ENCODE measurements around the gene FAM76A.

The FAM76A gene

GRCh38 chr1:27760426-27760825 lies 34.7 kb downstream of the FAM76A start:
- TF ChIP-seq RAD21 (IDR thresholded peaks at IDR 0.05; ENCODE audit: low read depth): peak; percentile 15; the same call in 1 of the 2 replicates
- no peak for TF ChIP-seq TAF1 (IDR thresholded peaks at IDR 0.05; ENCODE audit: low read depth)
- TF ChIP-seq TEAD4 (IDR thresholded peaks at IDR 0.05): no peak
- no peak for TF ChIP-seq ZBTB7A (IDR thresholded peaks at IDR 0.05; ENCODE audit: low read depth)
- no peak for TF ChIP-seq EP300 (IDR thresholded peaks at IDR 0.05; ENCODE audit: borderline replicate concordance)
- TF ChIP-seq USF1 (IDR thresholded peaks at IDR 0.05): no peak
- TF ChIP-seq CEBPB (IDR thresholded peaks at IDR 0.05): no peak

- TF ChIP-seq MAX (IDR thresholded peaks at IDR 0.05): no peak
- no peak for TF ChIP-seq TAF1 (IDR thresholded peaks at IDR 0.05; ENCODE audit: low read depth)
- no peak for TF ChIP-seq REST (IDR thresholded peaks at IDR 0.05; ENCODE audit: low read depth)
- no peak for TF ChIP-seq CREB1 (IDR thresholded peaks at IDR 0.05; ENCODE audit: low read depth)
- no peak for TF ChIP-seq TCF12 (IDR thresholded peaks at IDR 0.05; ENCODE audit: low read depth)
- TF ChIP-seq EGR1 (IDR thresholded peaks at IDR 0.05): no peak
- no peak for TF ChIP-seq RAD21 (IDR thresholded peaks at IDR 0.05; ENCODE audit: low read depth)
- TF ChIP-seq EP300 (IDR thresholded peaks at IDR 0.05; ENCODE audit: borderline replicate concordance): no peak
- TF ChIP-seq ZBTB7A (IDR thresholded peaks at IDR 0.05; ENCODE audit: low read depth): no peak
- TF ChIP-seq NFIC (IDR thresholded peaks at IDR 0.05): no peak
- TF ChIP-seq YY1 (IDR thresholded peaks at IDR 0.05; ENCODE audit: low read depth): no peak
Observed at GRCh38 chr1:27762033-27762432, 36.3 kb downstream of the FAM76A start.

GRCh38 chr1:27763358-27763757 lies 37.6 kb downstream of the FAM76A start:
- TF ChIP-seq TCF12 (IDR thresholded peaks at IDR 0.05; ENCODE audit: low read depth) (no peak), USF1 (IDR thresholded peaks at IDR 0.05) (no peak), EP300 (IDR thresholded peaks at IDR 0.05; ENCODE audit: borderline replicate concordance) (no peak), EGR1 (IDR thresholded peaks at IDR 0.05) (no peak), TAF1 (IDR thresholded peaks at IDR 0.05; ENCODE audit: low read depth) (no peak), ZBTB7A (IDR thresholded peaks at IDR 0.05; ENCODE audit: low read depth) (no peak), TEAD4 (IDR thresholded peaks at IDR 0.05) (no peak), CREB1 (IDR thresholded peaks at IDR 0.05; ENCODE audit: low read depth) (no peak), NFIC (IDR thresholded peaks at IDR 0.05) (no peak)

GRCh38 chr1:27770293-27770830 lies 44.6 kb downstream of the FAM76A start:
- TF ChIP-seq RAD21 (IDR thresholded peaks at IDR 0.05; ENCODE audit: low read depth) (no peak), MAX (IDR thresholded peaks at IDR 0.05) (no peak), TAF1 (IDR thresholded peaks at IDR 0.05; ENCODE audit: low read depth) (no peak), CREB1 (IDR thresholded peaks at IDR 0.05; ENCODE audit: low read depth) (no peak), EP300 (IDR thresholded peaks at IDR 0.05; ENCODE audit: borderline replicate concordance) (no peak), NFIC (IDR thresholded peaks at IDR 0.05) (no peak), YY1 (IDR thresholded peaks at IDR 0.05; ENCODE audit: low read depth) (no peak), ZBTB7A (IDR thresholded peaks at IDR 0.05; ENCODE audit: low read depth) (no peak), EGR1 (IDR thresholded peaks at IDR 0.05) (no peak), USF1 (IDR thresholded peaks at IDR 0.05) (no peak)

GRCh38 chr1:27772036-27772931 lies 46.5 kb downstream of the FAM76A start:
- TF ChIP-seq TEAD4 (IDR thresholded peaks at IDR 0.05) (0 out of 2 replicates have a peak, but pooled peaks have one; percentile 20), ZBTB7A (IDR thresholded peaks at IDR 0.05; ENCODE audit: low read depth) (no peak)

GRCh38 chr1:27772932-27773825 lies 47.4 kb downstream of the FAM76A start, which contains the start of gene STX12:
Gene STX12 (plus strand): TSS chr1:27773219. CDS start chr1:27773308, 89 bp downstream.
- TF ChIP-seq YY1 (IDR thresholded peaks at IDR 0.05; ENCODE audit: low read depth) (no peak), ZBTB7A (IDR thresholded peaks at IDR 0.05; ENCODE audit: low read depth) (peak; percentile 70), EGR1 (IDR thresholded peaks at IDR 0.05) (no peak), TAF1 (IDR thresholded peaks at IDR 0.05; ENCODE audit: low read depth) (peak; percentile 97), CREB1 (IDR thresholded peaks at IDR 0.05; ENCODE audit: low read depth) (peak; percentile 14; the same call in 1 of the 2 replicates), TEAD4 (IDR thresholded peaks at IDR 0.05) (no peak), MAX (IDR thresholded peaks at IDR 0.05) (peak; percentile 33; the same call in 1 of the 2 replicates), TCF12 (IDR thresholded peaks at IDR 0.05; ENCODE audit: low read depth) (peak; percentile 54; the same call in 1 of the 2 replicates)
